K562 (cell line): ENCODE results near the gene NDRG3. TPM values are rescaled to one million over a fixed set of nuclear protein-coding genes. Genes with fewer than 3 reads are reported as not detected.
A peak's percentile ranks its signal among the peaks of the same experiment; 100 is the strongest.

ENCODE experiments used
- CBFA2T2 ChIP-seq: fragments of 450-650 bp; conservative IDR thresholded peaks from 2 replicates; pipeline ENCODE4 v1.6.1; 2017; ENCODE audit warnings: mild to moderate bottlenecking
- CBX1 ChIP-seq: sonication (generic); IDR thresholded peaks from 2 replicates; pipeline ENCODE4 v1.6.1; 2016; ENCODE audit warnings: antibody characterized with exemption, low read depth, mild to moderate bottlenecking
- CBX5 ChIP-seq: IDR thresholded peaks from 2 replicates; pipeline ENCODE4 v1.6.1; 2014; ENCODE audit warnings: low read depth, borderline replicate concordance
- NKRF ChIP-seq: fragments of 450-650 bp; IDR thresholded peaks from 2 replicates; pipeline ENCODE4 v1.6.1; 2016; ENCODE audit warnings: borderline replicate concordance
- PRMT5 ChIP-seq: sonication (generic); formaldehyde crosslinking; IDR thresholded peaks from 2 replicates; pipeline ENCODE4 v1.5.0; 2020; ENCODE audit warnings: missing genetic modification reagents
- RBFOX2 ChIP-seq: fragments of 200-400 bp; formaldehyde crosslinking; IDR thresholded peaks from 2 replicates; pipeline ENCODE4 v1.6.1; 2017; ENCODE audit warnings: low read depth, mild to moderate bottlenecking, low read length, moderate library complexity
- ZNF274 ChIP-seq: IDR thresholded peaks from 2 replicates; pipeline ENCODE4 v1.6.1; 2011; ENCODE audit warnings: low read depth, mild to moderate bottlenecking, low read length, moderate library complexity, borderline replicate concordance
- ZNF511 ChIP-seq: sonication (generic); formaldehyde crosslinking; IDR thresholded peaks from 2 replicates; pipeline ENCODE4 v1.8.0; 2022; ENCODE audit warnings: mild to moderate bottlenecking, missing genetic modification reagents
- polyA plus RNA-seq, 8 experiments: library from polyadenylated mRNA; depleted of rRNA in 4 of 8; stranded (reverse) in 5 of 8; unstranded in 3 of 8; fragments of >200 nt; fragmentation: Nextera tagmentation in 2 of 8; fragmentation: Illumina TruSeq in 1 of 8; extraction: Ambion mirVana in 2 of 8; extraction: Trizol in 1 of 8; gene quantifications; 2 replicates each; pipeline versions ENCODE4 v1.2.1 to v1.2.3, GENCODE V29; 2011 to 2014; ENCODE audit warnings: inconsistent platforms in 1 of 8, missing spikeins in 1 of 8
- total RNA-seq, 7 experiments: library from RNA; depleted of rRNA in 6 of 7; stranded (reverse); fragments of >200 nt in 6 of 7; fragmentation: Illumina TruSeq in 2 of 7; extraction: Trizol in 2 of 7; gene quantifications; 2 replicates each; pipeline versions ENCODE4 v1.2.1 to v1.2.3, GENCODE V29; 2011 to 2021; ENCODE audit warnings: low replicate concordance in 1 of 7
- TF ChIP-seq, protein P1 (sequence below): fragments of 450-650 bp; IDR thresholded peaks from 2 replicates; pipeline ENCODE4 v1.6.1; 2016; ENCODE audit warnings: mild to moderate bottlenecking, moderate library complexity
- TF ChIP-seq, protein P2 (sequence below): sonication (generic); formaldehyde crosslinking; IDR thresholded peaks from 2 replicates; pipeline ENCODE4 v1.5.0; 2020; ENCODE audit warnings: missing genetic modification reagents
- TF ChIP-seq, protein P3 (sequence below): fragments of 450-650 bp; IDR thresholded peaks from 2 replicates; pipeline ENCODE4 v1.6.1; 2014; ENCODE audit warnings: low read depth, mild to moderate bottlenecking, moderate library complexity, borderline replicate concordance

Gene NDRG3
- total and polyA plus RNA-seq, 9 of the 15 experiments (the other 6 are each of a cell fraction or from before 2014, with no cell fraction given): 14.6 to 39.4 (median 24.4) TPM

GRCh38 chr20:36745234-36745926 lies 510 bp downstream of the NDRG3 start (continued):
- TF ChIP-seq, protein P1, sequence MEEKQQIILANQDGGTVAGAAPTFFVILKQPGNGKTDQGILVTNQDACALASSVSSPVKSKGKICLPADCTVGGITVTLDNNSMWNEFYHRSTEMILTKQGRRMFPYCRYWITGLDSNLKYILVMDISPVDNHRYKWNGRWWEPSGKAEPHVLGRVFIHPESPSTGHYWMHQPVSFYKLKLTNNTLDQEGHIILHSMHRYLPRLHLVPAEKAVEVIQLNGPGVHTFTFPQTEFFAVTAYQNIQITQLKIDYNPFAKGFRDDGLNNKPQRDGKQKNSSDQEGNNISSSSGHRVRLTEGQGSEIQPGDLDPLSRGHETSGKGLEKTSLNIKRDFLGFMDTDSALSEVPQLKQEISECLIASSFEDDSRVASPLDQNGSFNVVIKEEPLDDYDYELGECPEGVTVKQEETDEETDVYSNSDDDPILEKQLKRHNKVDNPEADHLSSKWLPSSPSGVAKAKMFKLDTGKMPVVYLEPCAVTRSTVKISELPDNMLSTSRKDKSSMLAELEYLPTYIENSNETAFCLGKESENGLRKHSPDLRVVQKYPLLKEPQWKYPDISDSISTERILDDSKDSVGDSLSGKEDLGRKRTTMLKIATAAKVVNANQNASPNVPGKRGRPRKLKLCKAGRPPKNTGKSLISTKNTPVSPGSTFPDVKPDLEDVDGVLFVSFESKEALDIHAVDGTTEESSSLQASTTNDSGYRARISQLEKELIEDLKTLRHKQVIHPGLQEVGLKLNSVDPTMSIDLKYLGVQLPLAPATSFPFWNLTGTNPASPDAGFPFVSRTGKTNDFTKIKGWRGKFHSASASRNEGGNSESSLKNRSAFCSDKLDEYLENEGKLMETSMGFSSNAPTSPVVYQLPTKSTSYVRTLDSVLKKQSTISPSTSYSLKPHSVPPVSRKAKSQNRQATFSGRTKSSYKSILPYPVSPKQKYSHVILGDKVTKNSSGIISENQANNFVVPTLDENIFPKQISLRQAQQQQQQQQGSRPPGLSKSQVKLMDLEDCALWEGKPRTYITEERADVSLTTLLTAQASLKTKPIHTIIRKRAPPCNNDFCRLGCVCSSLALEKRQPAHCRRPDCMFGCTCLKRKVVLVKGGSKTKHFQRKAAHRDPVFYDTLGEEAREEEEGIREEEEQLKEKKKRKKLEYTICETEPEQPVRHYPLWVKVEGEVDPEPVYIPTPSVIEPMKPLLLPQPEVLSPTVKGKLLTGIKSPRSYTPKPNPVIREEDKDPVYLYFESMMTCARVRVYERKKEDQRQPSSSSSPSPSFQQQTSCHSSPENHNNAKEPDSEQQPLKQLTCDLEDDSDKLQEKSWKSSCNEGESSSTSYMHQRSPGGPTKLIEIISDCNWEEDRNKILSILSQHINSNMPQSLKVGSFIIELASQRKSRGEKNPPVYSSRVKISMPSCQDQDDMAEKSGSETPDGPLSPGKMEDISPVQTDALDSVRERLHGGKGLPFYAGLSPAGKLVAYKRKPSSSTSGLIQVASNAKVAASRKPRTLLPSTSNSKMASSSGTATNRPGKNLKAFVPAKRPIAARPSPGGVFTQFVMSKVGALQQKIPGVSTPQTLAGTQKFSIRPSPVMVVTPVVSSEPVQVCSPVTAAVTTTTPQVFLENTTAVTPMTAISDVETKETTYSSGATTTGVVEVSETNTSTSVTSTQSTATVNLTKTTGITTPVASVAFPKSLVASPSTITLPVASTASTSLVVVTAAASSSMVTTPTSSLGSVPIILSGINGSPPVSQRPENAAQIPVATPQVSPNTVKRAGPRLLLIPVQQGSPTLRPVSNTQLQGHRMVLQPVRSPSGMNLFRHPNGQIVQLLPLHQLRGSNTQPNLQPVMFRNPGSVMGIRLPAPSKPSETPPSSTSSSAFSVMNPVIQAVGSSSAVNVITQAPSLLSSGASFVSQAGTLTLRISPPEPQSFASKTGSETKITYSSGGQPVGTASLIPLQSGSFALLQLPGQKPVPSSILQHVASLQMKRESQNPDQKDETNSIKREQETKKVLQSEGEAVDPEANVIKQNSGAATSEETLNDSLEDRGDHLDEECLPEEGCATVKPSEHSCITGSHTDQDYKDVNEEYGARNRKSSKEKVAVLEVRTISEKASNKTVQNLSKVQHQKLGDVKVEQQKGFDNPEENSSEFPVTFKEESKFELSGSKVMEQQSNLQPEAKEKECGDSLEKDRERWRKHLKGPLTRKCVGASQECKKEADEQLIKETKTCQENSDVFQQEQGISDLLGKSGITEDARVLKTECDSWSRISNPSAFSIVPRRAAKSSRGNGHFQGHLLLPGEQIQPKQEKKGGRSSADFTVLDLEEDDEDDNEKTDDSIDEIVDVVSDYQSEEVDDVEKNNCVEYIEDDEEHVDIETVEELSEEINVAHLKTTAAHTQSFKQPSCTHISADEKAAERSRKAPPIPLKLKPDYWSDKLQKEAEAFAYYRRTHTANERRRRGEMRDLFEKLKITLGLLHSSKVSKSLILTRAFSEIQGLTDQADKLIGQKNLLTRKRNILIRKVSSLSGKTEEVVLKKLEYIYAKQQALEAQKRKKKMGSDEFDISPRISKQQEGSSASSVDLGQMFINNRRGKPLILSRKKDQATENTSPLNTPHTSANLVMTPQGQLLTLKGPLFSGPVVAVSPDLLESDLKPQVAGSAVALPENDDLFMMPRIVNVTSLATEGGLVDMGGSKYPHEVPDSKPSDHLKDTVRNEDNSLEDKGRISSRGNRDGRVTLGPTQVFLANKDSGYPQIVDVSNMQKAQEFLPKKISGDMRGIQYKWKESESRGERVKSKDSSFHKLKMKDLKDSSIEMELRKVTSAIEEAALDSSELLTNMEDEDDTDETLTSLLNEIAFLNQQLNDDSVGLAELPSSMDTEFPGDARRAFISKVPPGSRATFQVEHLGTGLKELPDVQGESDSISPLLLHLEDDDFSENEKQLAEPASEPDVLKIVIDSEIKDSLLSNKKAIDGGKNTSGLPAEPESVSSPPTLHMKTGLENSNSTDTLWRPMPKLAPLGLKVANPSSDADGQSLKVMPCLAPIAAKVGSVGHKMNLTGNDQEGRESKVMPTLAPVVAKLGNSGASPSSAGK: no peak
- TF ChIP-seq ZNF274 (no peak), RBFOX2 (peak; percentile 44; the same call in 1 of the 2 replicates), CBX1 (no peak), NKRF (no peak), PRMT5 (CRISPR knock-in tag) (no peak), CBFA2T2 (no peak), ZNF511 (CRISPR knock-in tag) (no peak), CBX5 (no peak)
- TF ChIP-seq, protein P2, sequence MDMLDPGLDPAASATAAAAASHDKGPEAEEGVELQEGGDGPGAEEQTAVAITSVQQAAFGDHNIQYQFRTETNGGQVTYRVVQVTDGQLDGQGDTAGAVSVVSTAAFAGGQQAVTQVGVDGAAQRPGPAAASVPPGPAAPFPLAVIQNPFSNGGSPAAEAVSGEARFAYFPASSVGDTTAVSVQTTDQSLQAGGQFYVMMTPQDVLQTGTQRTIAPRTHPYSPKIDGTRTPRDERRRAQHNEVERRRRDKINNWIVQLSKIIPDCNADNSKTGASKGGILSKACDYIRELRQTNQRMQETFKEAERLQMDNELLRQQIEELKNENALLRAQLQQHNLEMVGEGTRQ (CRISPR knock-in tag): no peak
- TF ChIP-seq, protein P3, sequence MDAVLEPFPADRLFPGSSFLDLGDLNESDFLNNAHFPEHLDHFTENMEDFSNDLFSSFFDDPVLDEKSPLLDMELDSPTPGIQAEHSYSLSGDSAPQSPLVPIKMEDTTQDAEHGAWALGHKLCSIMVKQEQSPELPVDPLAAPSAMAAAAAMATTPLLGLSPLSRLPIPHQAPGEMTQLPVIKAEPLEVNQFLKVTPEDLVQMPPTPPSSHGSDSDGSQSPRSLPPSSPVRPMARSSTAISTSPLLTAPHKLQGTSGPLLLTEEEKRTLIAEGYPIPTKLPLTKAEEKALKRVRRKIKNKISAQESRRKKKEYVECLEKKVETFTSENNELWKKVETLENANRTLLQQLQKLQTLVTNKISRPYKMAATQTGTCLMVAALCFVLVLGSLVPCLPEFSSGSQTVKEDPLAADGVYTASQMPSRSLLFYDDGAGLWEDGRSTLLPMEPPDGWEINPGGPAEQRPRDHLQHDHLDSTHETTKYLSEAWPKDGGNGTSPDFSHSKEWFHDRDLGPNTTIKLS: no peak
